ENCODE results near the gene PLEKHD1.

DNA sequence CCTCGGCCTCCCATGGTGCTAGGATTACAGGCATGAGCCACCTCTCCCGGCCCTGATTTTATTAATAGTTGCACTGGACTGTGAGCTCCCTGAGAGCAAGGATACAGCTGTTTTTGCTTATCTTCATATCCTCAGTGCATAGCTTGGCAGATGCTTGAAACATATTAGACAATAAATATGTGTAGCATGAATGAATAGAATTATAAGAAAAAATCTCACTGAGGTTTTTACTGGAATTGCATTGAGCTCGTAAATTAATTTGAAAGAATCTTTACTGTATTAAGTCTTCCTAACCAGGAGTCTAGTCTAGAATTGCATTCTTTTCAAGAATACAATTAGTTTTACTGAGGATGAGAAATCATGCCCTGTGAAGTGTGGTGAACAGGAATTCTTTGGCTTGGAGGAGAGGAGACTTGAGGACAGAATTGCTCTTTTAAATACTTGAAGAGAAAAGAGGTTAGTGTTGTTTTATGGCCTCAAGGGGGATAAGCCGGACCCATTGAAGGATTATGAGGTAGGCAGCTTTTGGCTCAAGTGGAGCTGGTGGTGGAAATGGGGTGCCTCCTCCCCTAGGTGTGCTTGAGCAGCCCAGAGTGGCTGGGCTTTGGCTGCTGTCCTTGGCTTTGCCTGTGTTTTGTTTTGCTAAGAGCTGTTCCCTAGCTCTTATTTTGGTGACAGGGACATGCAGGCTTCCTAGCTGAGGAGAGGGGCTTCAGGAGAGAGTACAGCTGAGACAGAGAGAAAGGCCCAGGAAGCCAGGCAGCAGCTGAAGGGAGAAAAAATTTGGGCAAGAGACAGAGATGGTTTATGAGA is 34.0 kb downstream of the PLEKHD1 start:
- TF ChIP-seq, protein P1, sequence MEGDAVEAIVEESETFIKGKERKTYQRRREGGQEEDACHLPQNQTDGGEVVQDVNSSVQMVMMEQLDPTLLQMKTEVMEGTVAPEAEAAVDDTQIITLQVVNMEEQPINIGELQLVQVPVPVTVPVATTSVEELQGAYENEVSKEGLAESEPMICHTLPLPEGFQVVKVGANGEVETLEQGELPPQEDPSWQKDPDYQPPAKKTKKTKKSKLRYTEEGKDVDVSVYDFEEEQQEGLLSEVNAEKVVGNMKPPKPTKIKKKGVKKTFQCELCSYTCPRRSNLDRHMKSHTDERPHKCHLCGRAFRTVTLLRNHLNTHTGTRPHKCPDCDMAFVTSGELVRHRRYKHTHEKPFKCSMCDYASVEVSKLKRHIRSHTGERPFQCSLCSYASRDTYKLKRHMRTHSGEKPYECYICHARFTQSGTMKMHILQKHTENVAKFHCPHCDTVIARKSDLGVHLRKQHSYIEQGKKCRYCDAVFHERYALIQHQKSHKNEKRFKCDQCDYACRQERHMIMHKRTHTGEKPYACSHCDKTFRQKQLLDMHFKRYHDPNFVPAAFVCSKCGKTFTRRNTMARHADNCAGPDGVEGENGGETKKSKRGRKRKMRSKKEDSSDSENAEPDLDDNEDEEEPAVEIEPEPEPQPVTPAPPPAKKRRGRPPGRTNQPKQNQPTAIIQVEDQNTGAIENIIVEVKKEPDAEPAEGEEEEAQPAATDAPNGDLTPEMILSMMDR (IDR thresholded peaks at IDR 0.05): no peak
- no peak for TF ChIP-seq EP300 (IDR thresholded peaks at IDR 0.05)

All from ovary (tissue), 3 donors.